HS-5 (cell line): ENCODE results near the gene SRGN.
"Not testable (repeated sequence)": the region's sequence is repeated elsewhere in the genome, so short reads cannot be mapped to it uniquely, and the experiment has no call there.

Source experiments
- DNase-seq: peaks from one replicate; pipeline ENCODE4 v3.0.0-alpha.2; 2012; ENCODE audit warnings: low read depth

Gene SRGN

GRCh38 chr10:69087590-69088470 is at the start of gene SRGN:
Gene SRGN (plus strand): TSS chr10:69088103. CDS start chr10:69088158, 55 bp downstream.
- peak; percentile 43 for DNase-seq

GRCh38 chr10:69040904-69041303 is 47.0 kb upstream of the SRGN start:
- DNase-seq = not testable (repeated sequence)

GRCh38 chr10:69042417-69042816 is 45.5 kb upstream of the SRGN start:
- no peak for DNase-seq

- no peak for DNase-seq
These were observed 45.1 kb upstream of the SRGN start for GRCh38 chr10:69042838-69043237.

- DNase-seq = no peak
These were observed 43.9 kb upstream of the SRGN start for GRCh38 chr10:69043931-69044531.

GRCh38 chr10:69044546-69044945 is 43.4 kb upstream of the SRGN start:
- no peak for DNase-seq

- DNase-seq = no peak
These were observed 42.2 kb upstream of the SRGN start for GRCh38 chr10:69045441-69046300.

GRCh38 chr10:69047111-69047832 is 40.6 kb upstream of the SRGN start:
- DNase-seq = no peak

GRCh38 chr10:69048103-69048502 is 39.8 kb upstream of the SRGN start:
- DNase-seq = no peak

- DNase-seq = no peak
These were observed 38.3 kb upstream of the SRGN start for GRCh38 chr10:69049566-69049961.

GRCh38 chr10:69051303-69051702 is 36.6 kb upstream of the SRGN start:
- peak; percentile 25 for DNase-seq

GRCh38 chr10:69051710-69052487 is 36.0 kb upstream of the SRGN start:
- DNase-seq = no peak

GRCh38 chr10:69052736-69053135 is 35.2 kb upstream of the SRGN start:
- no peak for DNase-seq

- no peak for DNase-seq
These were observed 32.7 kb upstream of the SRGN start for GRCh38 chr10:69055241-69055640.

GRCh38 chr10:69056129-69056528 is 31.8 kb upstream of the SRGN start:
- DNase-seq = no peak

GRCh38 chr10:69056536-69057260 is 31.2 kb upstream of the SRGN start:
- DNase-seq = no peak

- no peak for DNase-seq
These were observed 30.5 kb upstream of the SRGN start for GRCh38 chr10:69057261-69057950.

GRCh38 chr10:69057951-69058297 is 30.0 kb upstream of the SRGN start:
- peak; percentile 25 for DNase-seq

- DNase-seq = no peak
These were observed 27.6 kb upstream of the SRGN start for GRCh38 chr10:69060127-69060798.
